Stimulated activated CD4-positive, alpha-beta T cell treated with anti-CD3 and anti-CD28 coated beads, Interleukin-4, amount 100 ng/mL, for 4 hours (primary cell): ENCODE measurements around the gene ACKR4.

Experiments
- DNase-seq, 2 experiments: peaks; one replicate each; pipeline ENCODE4 v3.0.0-alpha.2; 2020

Gene ACKR4

DNA sequence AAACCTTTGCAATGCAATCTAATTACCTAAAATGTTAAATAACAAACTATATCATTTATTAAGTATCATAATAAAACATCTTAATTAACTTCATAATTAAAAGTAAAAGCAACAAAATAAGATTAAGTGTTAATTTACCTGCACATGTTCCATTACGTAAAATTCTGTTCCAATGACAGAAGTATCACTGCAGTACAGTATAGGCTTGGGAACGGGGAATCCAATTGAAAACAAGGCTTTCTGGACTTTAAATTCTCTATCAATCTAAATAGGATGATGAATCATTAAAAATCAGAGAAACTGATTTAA, 45.4 kb downstream of the ACKR4 start:
- DNase-seq, result no peak

DNA sequence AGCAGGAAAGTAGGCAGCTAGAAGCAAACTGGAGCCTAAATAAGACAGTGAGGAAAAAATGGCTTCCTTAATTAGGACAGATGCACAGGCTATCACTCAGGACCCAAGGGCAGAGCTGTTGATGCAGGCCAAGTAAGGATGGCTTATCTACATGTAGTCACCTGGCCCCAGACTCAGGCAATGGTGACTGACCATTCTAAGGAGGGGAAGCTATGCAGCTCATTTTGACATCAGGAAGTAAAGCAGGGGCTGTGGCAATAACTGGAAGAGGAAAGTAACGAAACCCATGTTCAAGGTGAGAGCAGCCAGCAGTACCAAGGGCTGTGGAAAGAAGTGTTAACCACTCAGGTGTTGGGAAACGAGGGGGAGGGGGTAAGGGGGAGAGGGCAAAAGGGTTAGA, 46.3 kb downstream of the ACKR4 start:
- no peak for DNase-seq

DNA sequence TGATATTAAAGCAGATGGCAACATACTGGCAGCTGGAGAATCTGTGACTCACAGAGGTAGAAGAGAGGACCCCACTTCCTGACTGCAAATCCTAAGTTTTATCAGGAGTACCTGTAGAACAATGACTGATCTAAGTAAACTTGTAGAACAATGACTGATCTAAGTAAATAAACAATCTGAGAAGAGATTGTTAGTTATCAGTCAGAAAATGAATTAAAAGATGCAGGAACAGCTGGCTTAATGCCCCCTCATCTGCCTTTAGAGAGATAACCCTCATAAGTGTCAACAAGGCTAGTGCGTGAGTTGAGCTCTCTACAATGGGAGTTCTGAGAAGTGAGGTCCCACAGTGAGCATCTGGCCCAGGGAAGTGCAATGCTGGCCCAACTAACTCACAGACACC, 48.0 kb downstream of the ACKR4 start:
- DNase-seq, result no peak

DNA sequence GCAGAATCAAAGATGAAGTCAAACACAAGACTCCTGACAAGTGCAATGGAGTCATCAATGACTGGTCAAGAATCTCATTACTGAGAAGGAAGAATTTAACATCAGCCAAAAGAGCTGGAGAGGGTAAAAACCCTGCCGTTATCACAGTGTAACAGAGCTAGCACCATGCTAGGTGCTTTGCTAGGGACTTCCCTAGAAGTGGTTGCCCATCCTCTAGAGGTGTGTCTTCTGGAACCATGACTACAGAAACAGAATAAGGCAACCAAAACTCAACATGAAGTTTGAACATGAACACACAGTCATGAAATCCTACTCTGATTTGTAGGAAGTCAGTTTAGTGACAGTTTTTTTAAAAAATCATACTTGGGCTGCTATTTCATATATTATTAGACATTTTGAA, 53.1 kb downstream of the ACKR4 start:
- no peak for DNase-seq
